Liver (tissue), 9 donors: Measurements from ENCODE around the gene UNKL. TPM values are rescaled to one million over a fixed set of nuclear protein-coding genes. Genes with fewer than 3 reads are reported as not detected.

Source experiments
- DNase-seq: peaks from one replicate; pipeline ENCODE4 v3.0.0-alpha.2; 2017; ENCODE audit warnings: low spot score
- H3K27ac ChIP-seq, 2 donors: one replicate each; pipeline ENCODE4 v1.7.0; 2013; ENCODE audit warnings: inconsistent platforms in 2 of 2, low read length in 2 of 2, control low read depth in 1 of 2, low read depth in 1 of 2, mild to moderate bottlenecking in 1 of 2
- H3K27me3 ChIP-seq, 4 donors: one replicate each; pipeline versions ENCODE4 v1.6.1 to v1.7.0; 2013; ENCODE audit warnings: low read length in 3 of 4, inconsistent platforms in 1 of 4, mild to moderate bottlenecking in 1 of 4, moderate library complexity in 1 of 4; ENCODE audit not compliant: control insufficient read depth in 4 of 4, insufficient read depth in 4 of 4
- H3K36me3 ChIP-seq, 4 donors: one replicate each; pipeline versions ENCODE4 v1.6.1 to v1.7.0; 2013; ENCODE audit warnings: low read length in 3 of 4, mild to moderate bottlenecking in 3 of 4, low read depth in 1 of 4, moderate library complexity in 1 of 4; ENCODE audit not compliant: control insufficient read depth in 4 of 4, insufficient read depth in 3 of 4
- H3K4me1 ChIP-seq, 4 donors: one replicate each; pipeline versions ENCODE4 v1.6.1 to v1.7.0; 2013; ENCODE audit warnings: low read length in 3 of 4, mild to moderate bottlenecking in 3 of 4, moderate library complexity in 1 of 4; ENCODE audit not compliant: control insufficient read depth in 4 of 4, insufficient read depth in 4 of 4
- H3K4me3 ChIP-seq, 3 donors: one replicate each; pipeline versions ENCODE4 v1.6.1 to v1.7.0; 2013; ENCODE audit warnings: low read length in 3 of 3, control low read depth in 1 of 3, low read depth in 1 of 3, mild to moderate bottlenecking in 1 of 3
- H3K9ac ChIP-seq, 2 donors: one replicate each; pipeline ENCODE4 v1.7.0; 2013; ENCODE audit warnings: low read length in 2 of 2, mild to moderate bottlenecking in 2 of 2, moderate library complexity in 2 of 2, control low read depth in 1 of 2, low read depth in 1 of 2
- H3K9me3 ChIP-seq, 4 donors: one replicate each; pipeline versions ENCODE4 v1.6.1 to v1.7.0; 2013; ENCODE audit warnings: low read length in 3 of 4; ENCODE audit not compliant: control insufficient read depth in 4 of 4
- EGR1 ChIP-seq, 2 donors: IDR thresholded peaks; 2 replicates each; pipeline ENCODE4 v1.6.1; 2016 to 2018; ENCODE audit warnings: antibody characterized with exemption in 2 of 2, low read depth in 2 of 2
- FOXA1 ChIP-seq: IDR thresholded peaks from 2 replicates; pipeline ENCODE4 v1.6.1; 2016; ENCODE audit warnings: antibody characterized with exemption
- FOXA2 ChIP-seq: IDR thresholded peaks from 2 replicates; pipeline ENCODE4 v1.6.1; 2016; ENCODE audit warnings: antibody characterized with exemption
- GABPA ChIP-seq, 2 donors: IDR thresholded peaks in 1 of 2; conservative IDR thresholded peaks in 1 of 2; 2 replicates each; pipeline ENCODE4 v1.6.1; 2016; ENCODE audit warnings: antibody characterized with exemption in 2 of 2, mild to moderate bottlenecking in 1 of 2, moderate library complexity in 1 of 2
- HNF4A ChIP-seq, 2 donors: conservative IDR thresholded peaks; 2 replicates each; pipeline ENCODE4 v1.6.1; 2016; ENCODE audit warnings: antibody characterized with exemption in 2 of 2, mild to moderate bottlenecking in 2 of 2
- HNF4G ChIP-seq: IDR thresholded peaks from 2 replicates; pipeline ENCODE4 v1.6.1; 2016; ENCODE audit warnings: antibody characterized with exemption
- JUND ChIP-seq, 2 donors: IDR thresholded peaks; 2 replicates each; pipeline ENCODE4 v1.6.1; 2016; ENCODE audit warnings: antibody characterized with exemption in 2 of 2
- NR2F2 ChIP-seq: IDR thresholded peaks from 2 replicates; pipeline ENCODE4 v1.6.1; 2016; ENCODE audit warnings: antibody characterized with exemption
- RAD21 ChIP-seq, 2 donors: IDR thresholded peaks; 2 replicates each; pipeline ENCODE4 v1.6.1; 2016; ENCODE audit warnings: antibody characterized with exemption in 2 of 2, mild to moderate bottlenecking in 2 of 2
- RXRA ChIP-seq, 2 donors: IDR thresholded peaks; 2 replicates each; pipeline ENCODE4 v1.6.1; 2017 to 2018; ENCODE audit warnings: antibody characterized with exemption in 2 of 2, mild to moderate bottlenecking in 1 of 2
- SP1 ChIP-seq: IDR thresholded peaks from 2 replicates; pipeline ENCODE4 v1.6.1; 2018; ENCODE audit warnings: antibody characterized with exemption, mild to moderate bottlenecking
- TAF1 ChIP-seq: conservative IDR thresholded peaks from 2 replicates; pipeline ENCODE4 v1.6.1; 2016; ENCODE audit warnings: antibody characterized with exemption, mild to moderate bottlenecking
- YY1 ChIP-seq: IDR thresholded peaks from 2 replicates; pipeline ENCODE4 v1.6.1; 2016; ENCODE audit warnings: antibody characterized with exemption, mild to moderate bottlenecking
- WGBS: extraction: QIAGEN DNeasy Blood & Tissue Kit; methylation state at CpG from one replicate; pipeline ENCODE4 v1.1.7; 2013; 5-methylcytosine and 5-hydroxymethylcytosine counted together
- polyA plus RNA-seq, 2 donors: library from polyadenylated mRNA; stranded (reverse) in 1 of 2; unstranded in 1 of 2; fragments of 200-250 nt in 1 of 2; fragments of >200 nt in 1 of 2; fragmentation: Nextera tagmentation in 1 of 2; extraction: Ambion mirVana in 1 of 2; gene quantifications; one replicate each; pipeline versions ENCODE4 v1.2.1 to v1.2.3, GENCODE V29; 2013 to 2015
- total RNA-seq, 2 donors: library from RNA; depleted of rRNA; stranded (reverse); fragments of >200 nt; gene quantifications; one replicate each; pipeline ENCODE4 v1.2.3, GENCODE V29; 2014
- TF ChIP-seq, protein P1 (sequence below): IDR thresholded peaks from 2 replicates; pipeline ENCODE4 v1.6.1; 2016; ENCODE audit warnings: antibody characterized with exemption
- TF ChIP-seq, protein P2 (sequence below): IDR thresholded peaks from 2 replicates; pipeline ENCODE4 v1.6.1; 2016; ENCODE audit warnings: antibody characterized with exemption
- TF ChIP-seq, protein P3 (sequence below): IDR thresholded peaks from 2 replicates; pipeline ENCODE4 v1.6.1; 2016; ENCODE audit warnings: antibody characterized with exemption, mild to moderate bottlenecking
- TF ChIP-seq, protein P4 (sequence below): fragments of 150-350 bp; IDR thresholded peaks from 2 replicates; pipeline ENCODE4 v1.5.1; 2017; ENCODE audit warnings: improper control_type of control experiment, low read depth, low read length; ENCODE audit not compliant: missing input control
- TF ChIP-seq, protein P5 (sequence below): IDR thresholded peaks from 2 replicates; pipeline ENCODE4 v1.6.1; 2016; ENCODE audit warnings: antibody characterized with exemption
- donor health status: healthy.
- donor health status: healthy.
- donor health status: healthy.
- donor health status: healthy.
- donor health status: healthy.

UNKL gene
- total and polyA plus RNA-seq, 4 donors: 3.5 to 14.7 (median 6.6) TPM

DNA sequence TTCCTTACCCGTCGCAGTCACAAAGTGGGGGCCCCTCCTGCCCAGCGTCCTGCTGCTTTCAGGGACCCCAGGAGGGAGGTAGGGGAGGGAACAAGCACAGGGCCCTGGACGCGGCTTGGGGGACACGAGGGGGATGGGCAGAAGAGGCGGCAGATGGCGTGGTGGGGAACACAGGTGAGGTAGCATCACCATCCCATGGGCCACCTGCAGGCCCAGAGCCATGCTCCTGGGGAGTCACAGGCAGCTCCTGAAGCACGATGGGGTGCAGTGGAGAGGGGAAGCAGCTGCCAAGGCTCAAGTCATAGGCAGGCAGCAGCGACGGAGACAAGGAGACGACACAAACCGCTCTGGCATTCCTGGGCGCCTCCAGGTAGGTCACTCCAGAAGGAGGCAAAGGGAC lies 10.8 kb downstream of the UNKL start:
- H3K4me1 ChIP-seq: peaks cover 5 to 12% (median 7%) of the 10 kb centered on the region in 4 donors
- H3K36me3 ChIP-seq: peaks cover 3 to 43% (median 12%) of the 10 kb centered on the region in 4 donors
- no peak overlapping the region for H3K9ac ChIP-seq
- 97% methylated on average over 14 of the region's 14 CpGs for WGBS
- TF ChIP-seq, protein P1, sequence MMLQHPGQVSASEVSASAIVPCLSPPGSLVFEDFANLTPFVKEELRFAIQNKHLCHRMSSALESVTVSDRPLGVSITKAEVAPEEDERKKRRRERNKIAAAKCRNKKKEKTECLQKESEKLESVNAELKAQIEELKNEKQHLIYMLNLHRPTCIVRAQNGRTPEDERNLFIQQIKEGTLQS: no peak
- TF ChIP-seq, protein P2, sequence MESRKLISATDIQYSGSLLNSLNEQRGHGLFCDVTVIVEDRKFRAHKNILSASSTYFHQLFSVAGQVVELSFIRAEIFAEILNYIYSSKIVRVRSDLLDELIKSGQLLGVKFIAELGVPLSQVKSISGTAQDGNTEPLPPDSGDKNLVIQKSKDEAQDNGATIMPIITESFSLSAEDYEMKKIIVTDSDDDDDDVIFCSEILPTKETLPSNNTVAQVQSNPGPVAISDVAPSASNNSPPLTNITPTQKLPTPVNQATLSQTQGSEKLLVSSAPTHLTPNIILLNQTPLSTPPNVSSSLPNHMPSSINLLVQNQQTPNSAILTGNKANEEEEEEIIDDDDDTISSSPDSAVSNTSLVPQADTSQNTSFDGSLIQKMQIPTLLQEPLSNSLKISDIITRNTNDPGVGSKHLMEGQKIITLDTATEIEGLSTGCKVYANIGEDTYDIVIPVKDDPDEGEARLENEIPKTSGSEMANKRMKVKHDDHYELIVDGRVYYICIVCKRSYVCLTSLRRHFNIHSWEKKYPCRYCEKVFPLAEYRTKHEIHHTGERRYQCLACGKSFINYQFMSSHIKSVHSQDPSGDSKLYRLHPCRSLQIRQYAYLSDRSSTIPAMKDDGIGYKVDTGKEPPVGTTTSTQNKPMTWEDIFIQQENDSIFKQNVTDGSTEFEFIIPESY: no peak
- TF ChIP-seq RAD21 (IDR thresholded peaks at IDR 0.05) (no peak), HNF4G (no peak), FOXA2 (no peak), TAF1 (no peak), FOXA1 (no peak), NR2F2 (no peak), SP1 (no peak), RXRA (IDR thresholded peaks at IDR 0.05) (no peak), EGR1 (IDR thresholded peaks at IDR 0.05; ENCODE audit: low read depth in 2 of 2) (no peak), GABPA (IDR thresholded peaks at IDR 0.05 in 1 of 2, conservative IDR thresholded peaks at IDR 0.05 in 1 of 2) (no peak), YY1 (no peak), HNF4A (conservative IDR thresholded peaks at IDR 0.05) (no peak), JUND (IDR thresholded peaks at IDR 0.05) (no peak)
- TF ChIP-seq, protein P3, sequence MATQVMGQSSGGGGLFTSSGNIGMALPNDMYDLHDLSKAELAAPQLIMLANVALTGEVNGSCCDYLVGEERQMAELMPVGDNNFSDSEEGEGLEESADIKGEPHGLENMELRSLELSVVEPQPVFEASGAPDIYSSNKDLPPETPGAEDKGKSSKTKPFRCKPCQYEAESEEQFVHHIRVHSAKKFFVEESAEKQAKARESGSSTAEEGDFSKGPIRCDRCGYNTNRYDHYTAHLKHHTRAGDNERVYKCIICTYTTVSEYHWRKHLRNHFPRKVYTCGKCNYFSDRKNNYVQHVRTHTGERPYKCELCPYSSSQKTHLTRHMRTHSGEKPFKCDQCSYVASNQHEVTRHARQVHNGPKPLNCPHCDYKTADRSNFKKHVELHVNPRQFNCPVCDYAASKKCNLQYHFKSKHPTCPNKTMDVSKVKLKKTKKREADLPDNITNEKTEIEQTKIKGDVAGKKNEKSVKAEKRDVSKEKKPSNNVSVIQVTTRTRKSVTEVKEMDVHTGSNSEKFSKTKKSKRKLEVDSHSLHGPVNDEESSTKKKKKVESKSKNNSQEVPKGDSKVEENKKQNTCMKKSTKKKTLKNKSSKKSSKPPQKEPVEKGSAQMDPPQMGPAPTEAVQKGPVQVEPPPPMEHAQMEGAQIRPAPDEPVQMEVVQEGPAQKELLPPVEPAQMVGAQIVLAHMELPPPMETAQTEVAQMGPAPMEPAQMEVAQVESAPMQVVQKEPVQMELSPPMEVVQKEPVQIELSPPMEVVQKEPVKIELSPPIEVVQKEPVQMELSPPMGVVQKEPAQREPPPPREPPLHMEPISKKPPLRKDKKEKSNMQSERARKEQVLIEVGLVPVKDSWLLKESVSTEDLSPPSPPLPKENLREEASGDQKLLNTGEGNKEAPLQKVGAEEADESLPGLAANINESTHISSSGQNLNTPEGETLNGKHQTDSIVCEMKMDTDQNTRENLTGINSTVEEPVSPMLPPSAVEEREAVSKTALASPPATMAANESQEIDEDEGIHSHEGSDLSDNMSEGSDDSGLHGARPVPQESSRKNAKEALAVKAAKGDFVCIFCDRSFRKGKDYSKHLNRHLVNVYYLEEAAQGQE: no peak
- TF ChIP-seq, protein P4, sequence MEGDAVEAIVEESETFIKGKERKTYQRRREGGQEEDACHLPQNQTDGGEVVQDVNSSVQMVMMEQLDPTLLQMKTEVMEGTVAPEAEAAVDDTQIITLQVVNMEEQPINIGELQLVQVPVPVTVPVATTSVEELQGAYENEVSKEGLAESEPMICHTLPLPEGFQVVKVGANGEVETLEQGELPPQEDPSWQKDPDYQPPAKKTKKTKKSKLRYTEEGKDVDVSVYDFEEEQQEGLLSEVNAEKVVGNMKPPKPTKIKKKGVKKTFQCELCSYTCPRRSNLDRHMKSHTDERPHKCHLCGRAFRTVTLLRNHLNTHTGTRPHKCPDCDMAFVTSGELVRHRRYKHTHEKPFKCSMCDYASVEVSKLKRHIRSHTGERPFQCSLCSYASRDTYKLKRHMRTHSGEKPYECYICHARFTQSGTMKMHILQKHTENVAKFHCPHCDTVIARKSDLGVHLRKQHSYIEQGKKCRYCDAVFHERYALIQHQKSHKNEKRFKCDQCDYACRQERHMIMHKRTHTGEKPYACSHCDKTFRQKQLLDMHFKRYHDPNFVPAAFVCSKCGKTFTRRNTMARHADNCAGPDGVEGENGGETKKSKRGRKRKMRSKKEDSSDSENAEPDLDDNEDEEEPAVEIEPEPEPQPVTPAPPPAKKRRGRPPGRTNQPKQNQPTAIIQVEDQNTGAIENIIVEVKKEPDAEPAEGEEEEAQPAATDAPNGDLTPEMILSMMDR: no peak
- TF ChIP-seq, protein P5, sequence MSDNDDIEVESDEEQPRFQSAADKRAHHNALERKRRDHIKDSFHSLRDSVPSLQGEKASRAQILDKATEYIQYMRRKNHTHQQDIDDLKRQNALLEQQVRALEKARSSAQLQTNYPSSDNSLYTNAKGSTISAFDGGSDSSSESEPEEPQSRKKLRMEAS: no peak
- no peak overlapping the region for H3K4me3 ChIP-seq
- no peak overlapping the region for H3K27ac ChIP-seq
- H3K27me3 ChIP-seq: no peaks in the 10 kb centered on the region
- DNase-seq: no peak
- H3K9me3 ChIP-seq: no peaks in the 10 kb centered on the region
